OCI-LY7 (cell line): ENCODE measurements around the gene ATXN1. TPM values are rescaled to one million over a fixed set of nuclear protein-coding genes. Genes with fewer than 3 reads are reported as not detected.

Experiments used
- BruUV-seq: library from RNA; stranded (reverse); fragments of 400-500 nt; replicated peaks from 2 replicates; lab custom pipeline; 2021; lab: Mats Ljungman, UMichigan
- CTCF ChIA-PET: fragments of 300-600 bp; sonication (Branson Sonifier 250); formaldehyde crosslinking; loops from one replicate; lab custom pipeline; 2022; ENCODE audit warnings: antibody characterized with exemption; ENCODE audit not compliant: unreplicated experiment; lab: Charles Lee
- POLR2A ChIA-PET: fragments of 300-600 bp; sonication (Branson Sonifier 250); formaldehyde crosslinking; loops from one replicate; lab custom pipeline; 2022; ENCODE audit warnings: antibody characterized with exemption; lab: Charles Lee
- DNase-seq: peaks from one replicate; pipeline ENCODE4 v3.0.0-alpha.2; 2015; ENCODE audit warnings: low spot score
- H2AFZ ChIP-seq: fragments of 200-600 bp; sonication (generic), shearing (Covaris generic); 2 replicates; pipeline ENCODE4 v1.6.1; 2014; ENCODE audit warnings: mild to moderate bottlenecking, antibody characterized with exemption, low read length, moderate library complexity
- H3K27ac ChIP-seq: fragments of 200-600 bp; sonication (generic); 2 replicates; pipeline ENCODE4 v1.5.1; 2014; ENCODE audit warnings: mixed run types, low read depth, mild to moderate bottlenecking, moderate library complexity, low read length, inconsistent platforms; ENCODE audit not compliant: poor library complexity, severe bottlenecking
- H3K36me3 ChIP-seq: fragments of 200-600 bp; sonication (generic); 2 replicates; pipeline ENCODE4 v1.6.1; 2014; ENCODE audit warnings: mild to moderate bottlenecking, antibody characterized with exemption, low read length, moderate library complexity, mixed read lengths; ENCODE audit not compliant: insufficient read depth
- H3K4me1 ChIP-seq: fragments of 200-600 bp; sonication (generic); 2 replicates; pipeline ENCODE4 v1.5.1; 2014; ENCODE audit warnings: mild to moderate bottlenecking, low read length; ENCODE audit not compliant: insufficient read depth, poor library complexity, severe bottlenecking
- H3K4me2 ChIP-seq: fragments of 200-600 bp; sonication (generic); 2 replicates; pipeline ENCODE4 v1.6.1; 2014; ENCODE audit warnings: mild to moderate bottlenecking, low read length
- H3K4me3 ChIP-seq: fragments of 200-600 bp; sonication (generic); 2 replicates; pipeline ENCODE4 v1.5.1; 2014; ENCODE audit warnings: mild to moderate bottlenecking, low read depth, low read length; ENCODE audit not compliant: poor library complexity, severe bottlenecking
- H3K79me2 ChIP-seq: fragments of 200-600 bp; sonication (generic); 2 replicates; pipeline ENCODE4 v1.6.1; 2016; ENCODE audit warnings: low read depth, mild to moderate bottlenecking, low read length, moderate library complexity, mixed read lengths; ENCODE audit not compliant: insufficient read depth
- H3K9me2 ChIP-seq: fragments of 200-600 bp; sonication (generic); 2 replicates; pipeline ENCODE4 v1.6.1; 2016; ENCODE audit warnings: mild to moderate bottlenecking, low read length, mixed read lengths; ENCODE audit not compliant: insufficient read depth
- H3K9me3 ChIP-seq: fragments of 200-600 bp; sonication (generic); 2 replicates; pipeline ENCODE4 v1.6.1; 2014; ENCODE audit warnings: mild to moderate bottlenecking, mixed run types, low read length, mixed read lengths
- H4K20me1 ChIP-seq: fragments of 200-600 bp; sonication (generic); 2 replicates; pipeline ENCODE4 v1.6.1; 2014; ENCODE audit warnings: mild to moderate bottlenecking, antibody characterized with exemption, low read length, moderate library complexity, mixed read lengths; ENCODE audit not compliant: insufficient read depth
- CTCF ChIP-seq: fragments of 200-600 bp; sonication (generic); conservative IDR thresholded peaks from 2 replicates; pipeline ENCODE4 v1.5.1; 2014; ENCODE audit warnings: mild to moderate bottlenecking, antibody characterized with exemption, low read length, moderate library complexity, mixed read lengths
- EZH2phosphoT487 ChIP-seq: fragments of 200-600 bp; sonication (generic); IDR thresholded peaks from 2 replicates; pipeline ENCODE4 v1.6.1; 2018; ENCODE audit warnings: low read depth, borderline replicate concordance, mild to moderate bottlenecking, mixed run types, antibody characterized with exemption, low read length, moderate library complexity, mixed read lengths
- intact Hi-C: fragments of 100-400 bp; cut with micrococcal nuclease; formaldehyde crosslinking; loops from one replicate; pipeline ENCODE4 v1.10.0; 2022; ENCODE audit not compliant: unreplicated experiment
- total RNA-seq, 2 experiments: library from RNA; depleted of rRNA in 1 of 2; stranded (reverse); fragments of >200 nt in 1 of 2; shearing (Covaris generic) in 1 of 2; gene quantifications; 2 replicates each; pipeline ENCODE4 v1.2.3, GENCODE V29; 2014 to 2022

Gene ATXN1
- total RNA-seq, 2 experiments from 2014 or later: not detected

- CTCF ChIA-PET: no interaction called here
- POLR2A ChIA-PET: interaction anchor here (0.6 to 1.9 kb wide), 2 partner anchors 10 to 962 kb away, joined by 3 to 4 read pairs; no protein-coding TSS in a partner anchor
- H3K4me1 ChIP-seq: no peaks in the 10 kb centered on the region
- H4K20me1 ChIP-seq: no peaks in the 10 kb centered on the region
- TF ChIP-seq EZH2phosphoT487 (no peak), CTCF (no peak)
- no peak overlapping the region for H3K4me2 ChIP-seq
- no peak overlapping the region for H3K27ac ChIP-seq
- BruUV-seq: no TSS peak
- intact Hi-C loops: no loop called here
- H3K36me3 ChIP-seq: no peaks in the 10 kb centered on the region
- no peak overlapping the region for H3K4me3 ChIP-seq
- H2AFZ ChIP-seq: no peak overlapping the region
- no peaks in the 10 kb centered on the region for H3K9me3 ChIP-seq
- no peak for DNase-seq
- no peaks in the 10 kb centered on the region for H3K79me2 ChIP-seq
- no peaks in the 10 kb centered on the region for H3K9me2 ChIP-seq
Observed at GRCh38 chr6:16757332-16757731, 3.9 kb downstream of the ATXN1 start.

- no peak for TF ChIP-seq EZH2phosphoT487
- no peak for TF ChIP-seq CTCF
- no peaks in the 10 kb centered on the region for H3K9me3 ChIP-seq
- no peak overlapping the region for H3K4me2 ChIP-seq
- POLR2A ChIA-PET: interaction anchor here (0.6 to 1.9 kb wide), 3 partner anchors 11 to 961 kb away, joined by 3 to 4 read pairs (median 4); no protein-coding TSS in a partner anchor
- no peaks in the 10 kb centered on the region for H3K9me2 ChIP-seq
- DNase-seq: no peak
- H3K4me1 ChIP-seq: no peaks in the 10 kb centered on the region
- no peaks in the 10 kb centered on the region for H3K36me3 ChIP-seq
- H4K20me1 ChIP-seq: no peaks in the 10 kb centered on the region
- BruUV-seq: no TSS peak
- H3K4me3 ChIP-seq: no peak overlapping the region
- H3K27ac ChIP-seq: no peak overlapping the region
- no peaks in the 10 kb centered on the region for H3K79me2 ChIP-seq
- no peak overlapping the region for H2AFZ ChIP-seq
- intact Hi-C loops: no loop called here
- CTCF ChIA-PET: no interaction called here
Observed at GRCh38 chr6:16756660-16757255, 4.5 kb downstream of the ATXN1 start.

GRCh38 chr6:16755544-16755943 lies 5.7 kb downstream of the ATXN1 start:
- POLR2A ChIA-PET: interaction anchor here (0.6 kb wide), 1 partner anchor 775 kb away, joined by 4 read pairs; no protein-coding TSS in a partner anchor
- H4K20me1 ChIP-seq: no peaks in the 10 kb centered on the region
- intact Hi-C loops: no loop called here
- H3K9me3 ChIP-seq: no peaks in the 10 kb centered on the region
- no peak overlapping the region for H3K27ac ChIP-seq
- H2AFZ ChIP-seq: no peak overlapping the region
- no peaks in the 10 kb centered on the region for H3K36me3 ChIP-seq
- no peak for DNase-seq
- no peaks in the 10 kb centered on the region for H3K4me1 ChIP-seq
- H3K4me2 ChIP-seq: no peak overlapping the region
- BruUV-seq: no TSS peak
- H3K79me2 ChIP-seq: no peaks in the 10 kb centered on the region
- no peak overlapping the region for H3K4me3 ChIP-seq
- CTCF ChIA-PET: no interaction called here
- H3K9me2 ChIP-seq: no peaks in the 10 kb centered on the region
- no peak for TF ChIP-seq CTCF
